OCI-LY1 (cell line): ENCODE results near the gene RGS17.

ENCODE experiments used
- H2AFZ ChIP-seq: fragments of 200-600 bp; sonication (generic), shearing (Covaris generic); 2 replicates; pipeline ENCODE4 v1.6.0; 2014; ENCODE audit warnings: antibody characterized with exemption, mild to moderate bottlenecking, low read length
- H3F3A ChIP-seq: fragments of 200-600 bp; sonication (generic), shearing (Covaris generic); 2 replicates; pipeline ENCODE4 v1.6.0; 2014; ENCODE audit warnings: mild to moderate bottlenecking, antibody characterized with exemption, low read length, moderate library complexity; ENCODE audit not compliant: insufficient read depth
- H3K27ac ChIP-seq: fragments of 200-600 bp; sonication (generic); 2 replicates; pipeline ENCODE4 v1.5.1; 2014; ENCODE audit warnings: low read length, mixed run types, mild to moderate bottlenecking, low read depth; ENCODE audit not compliant: poor library complexity, severe bottlenecking
- H3K27me3 ChIP-seq: fragments of 200-600 bp; sonication (generic); 2 replicates; pipeline ENCODE4 v1.6.0; 2014; ENCODE audit warnings: antibody characterized with exemption, mild to moderate bottlenecking, low read length, moderate library complexity; ENCODE audit not compliant: insufficient read depth
- H3K36me3 ChIP-seq: fragments of 200-600 bp; sonication (generic); 2 replicates; pipeline ENCODE4 v1.6.1; 2014; ENCODE audit warnings: mild to moderate bottlenecking, antibody characterized with exemption, low read length, moderate library complexity, mixed read lengths; ENCODE audit not compliant: insufficient read depth
- H3K4me1 ChIP-seq: fragments of 200-600 bp; sonication (generic); 2 replicates; pipeline ENCODE4 v1.5.1; 2014; ENCODE audit warnings: mild to moderate bottlenecking, low read length, moderate library complexity; ENCODE audit not compliant: insufficient read depth, severe bottlenecking
- H3K4me2 ChIP-seq: fragments of 200-600 bp; sonication (generic), shearing (Covaris generic); 2 replicates; pipeline ENCODE4 v1.6.1; 2014; ENCODE audit warnings: low read length
- H3K4me3 ChIP-seq: fragments of 200-600 bp; sonication (generic); 2 replicates; pipeline ENCODE4 v1.5.1; 2014; ENCODE audit warnings: low read length, low read depth, mild to moderate bottlenecking, mixed read lengths; ENCODE audit not compliant: poor library complexity, severe bottlenecking
- H3K79me2 ChIP-seq: fragments of 200-600 bp; shearing (Covaris generic); 2 replicates; pipeline ENCODE4 v1.6.1; 2016; ENCODE audit warnings: mixed run types, low read length, mixed read lengths; ENCODE audit not compliant: insufficient read depth
- H3K9ac ChIP-seq: fragments of 200-600 bp; sonication (generic), shearing (Covaris generic); 2 replicates; pipeline ENCODE4 v1.6.1; 2014; ENCODE audit warnings: mild to moderate bottlenecking, low read length, mixed read lengths
- H3K9me2 ChIP-seq: fragments of 200-600 bp; sonication (generic), shearing (Covaris generic); 2 replicates; pipeline ENCODE4 v1.6.1; 2014; ENCODE audit warnings: low read depth, mild to moderate bottlenecking, low read length, mixed read lengths
- H3K9me3 ChIP-seq: fragments of 200-600 bp; shearing (Covaris generic); 2 replicates; pipeline ENCODE4 v1.6.1; 2014; ENCODE audit warnings: low read length, mixed read lengths
- H4K20me1 ChIP-seq: fragments of 200-600 bp; sonication (generic), shearing (Covaris generic); 2 replicates; pipeline ENCODE4 v1.6.0; 2016; ENCODE audit warnings: mild to moderate bottlenecking, low read length; ENCODE audit not compliant: insufficient read depth
- CTCF ChIP-seq: fragments of 200-600 bp; sonication (generic), shearing (Covaris generic); IDR thresholded peaks from 2 replicates; pipeline ENCODE4 v1.5.1; 2017; ENCODE audit warnings: mild to moderate bottlenecking, antibody characterized with exemption, low read length, moderate library complexity, mixed read lengths
- EZH2 ChIP-seq: fragments of 200-600 bp; sonication (generic), shearing (Covaris generic); IDR thresholded peaks from 2 replicates; pipeline ENCODE4 v1.8.0; 2017; ENCODE audit warnings: borderline replicate concordance, mixed run types, mild to moderate bottlenecking, antibody characterized with exemption, low read length, moderate library complexity, mixed read lengths

Gene RGS17

GRCh38 chr6:153058909-153059308 is 72.2 kb downstream of the RGS17 start:
- Histone ChIP-seq H3K9me3 (no peaks in the 10 kb centered on the region), H3K4me3 (no peak overlapping the region), H3K4me2 (no peak overlapping the region), H3K79me2 (no peaks in the 10 kb centered on the region), H3K4me1 (no peaks in the 10 kb centered on the region), H3K9me2 (no peaks in the 10 kb centered on the region), H3K9ac (no peak overlapping the region), H3K36me3 (no peaks in the 10 kb centered on the region), H3K27ac (no peak overlapping the region), H3F3A (no peaks in the 10 kb centered on the region), H3K27me3 (no peaks in the 10 kb centered on the region), H4K20me1 (no peaks in the 10 kb centered on the region), H2AFZ (no peak overlapping the region)
- no peak for TF ChIP-seq CTCF
- no peak for TF ChIP-seq EZH2

GRCh38 chr6:153058291-153058690 is 72.8 kb downstream of the RGS17 start:
- no peak overlapping the region for H2AFZ ChIP-seq
- no peaks in the 10 kb centered on the region for H4K20me1 ChIP-seq
- TF ChIP-seq CTCF (no peak), EZH2 (no peak)
- no peaks in the 10 kb centered on the region for H3K9me3 ChIP-seq
- no peak overlapping the region for H3K27ac ChIP-seq
- no peaks in the 10 kb centered on the region for H3K9me2 ChIP-seq
- H3K4me3 ChIP-seq, result no peak overlapping the region
- H3K4me2 ChIP-seq, result no peak overlapping the region
- H3F3A ChIP-seq, result no peaks in the 10 kb centered on the region
- no peak overlapping the region for H3K9ac ChIP-seq
- H3K27me3 ChIP-seq, result no peaks in the 10 kb centered on the region
- no peaks in the 10 kb centered on the region for H3K36me3 ChIP-seq
- H3K4me1 ChIP-seq, result no peaks in the 10 kb centered on the region
- no peaks in the 10 kb centered on the region for H3K79me2 ChIP-seq

- TF ChIP-seq CTCF, result no peak
- TF ChIP-seq EZH2, result no peak
- Histone ChIP-seq H2AFZ (no peak overlapping the region), H3F3A (no peaks in the 10 kb centered on the region), H3K27ac (no peak overlapping the region), H3K36me3 (no peaks in the 10 kb centered on the region), H3K27me3 (no peaks in the 10 kb centered on the region), H3K9ac (no peak overlapping the region), H3K4me3 (no peak overlapping the region), H3K4me2 (no peak overlapping the region), H4K20me1 (no peaks in the 10 kb centered on the region), H3K9me3 (no peaks in the 10 kb centered on the region), H3K4me1 (no peaks in the 10 kb centered on the region), H3K9me2 (no peaks in the 10 kb centered on the region), H3K79me2 (no peaks in the 10 kb centered on the region)
Observed at GRCh38 chr6:153056308-153056707, 74.8 kb downstream of the RGS17 start.
